ENCODE data around the gene TGFBI. TPM values are rescaled to one million over a fixed set of nuclear protein-coding genes. Genes with fewer than 3 reads are reported as not detected.

TGFBI gene
- total and polyA plus RNA-seq, 2 experiments from 2014 or later = 2.9 to 10.2 TPM

GRCh38 chr5:136108766-136109165 is 80.0 kb downstream of the TGFBI start:
- no peak for TF ChIP-seq CTCF (IDR thresholded peaks at IDR 0.05; ENCODE audit: low read depth, low read length)
- no peaks in the 10 kb centered on the region for H3K4me1 ChIP-seq (ENCODE audit: low read depth)
- no peaks in the 10 kb centered on the region for H3K36me3 ChIP-seq
- H3K9me3 ChIP-seq (ENCODE audit: low read depth) = no peaks in the 10 kb centered on the region
- no peak for DNase-seq (ENCODE audit: low read depth in 1 of 2, low spot score in 1 of 2)
- H3K4me3 ChIP-seq = no peak overlapping the region
- H3K27ac ChIP-seq = no peak overlapping the region
- H3K27me3 ChIP-seq = no peaks in the 10 kb centered on the region

- H3K27me3 ChIP-seq = no peaks in the 10 kb centered on the region
- TF ChIP-seq CTCF (IDR thresholded peaks at IDR 0.05; ENCODE audit: low read depth, low read length) = no peak
- no peak overlapping the region for H3K4me3 ChIP-seq
- H3K9me3 ChIP-seq (ENCODE audit: low read depth) = no peaks in the 10 kb centered on the region
- no peak overlapping the region for H3K27ac ChIP-seq
- no peak for DNase-seq (ENCODE audit: low read depth in 1 of 2, low spot score in 1 of 2)
- H3K4me1 ChIP-seq (ENCODE audit: low read depth) = no peaks in the 10 kb centered on the region
- no peaks in the 10 kb centered on the region for H3K36me3 ChIP-seq
Measured at GRCh38 chr5:136109453-136110135, 80.8 kb downstream of the TGFBI start.

Other genes with a start within 250 kb of the TGFBI start
- 0.09 and 1.8 TPM in 2 replicates for gene SLC25A48, start 194.3 kb upstream of the TGFBI start, total RNA-seq
- 0.13 TPM in 1 of 2 replicates, not detected in the other for gene SLC25A48, start 194.3 kb upstream of the TGFBI start, polyA plus RNA-seq
- gene IL9, start 133.1 kb upstream of the TGFBI start, total RNA-seq = not detected in 2 replicates
- not detected in 2 replicates for gene IL9, start 133.1 kb upstream of the TGFBI start, polyA plus RNA-seq
- gene LECT2, start 74.0 kb upstream of the TGFBI start, total RNA-seq = not detected in 2 replicates
- not detected in 2 replicates for gene LECT2, start 74.0 kb upstream of the TGFBI start, polyA plus RNA-seq
- 38.2 and 130 TPM in 2 replicates for gene SMAD5, start 103.9 kb downstream of the TGFBI start, total RNA-seq
- 25.7 and 36.8 TPM in 2 replicates for gene SMAD5, start 103.9 kb downstream of the TGFBI start, polyA plus RNA-seq
- 0.36 and 0.81 TPM in 2 replicates for gene SMIM32, start 164.2 kb downstream of the TGFBI start, total RNA-seq
- gene SMIM32, start 164.2 kb downstream of the TGFBI start, polyA plus RNA-seq = 0.30 TPM in 1 of 2 replicates, not detected in the other

Measured in cardiac muscle cell (in vitro differentiated cells and primary cell).